Activated CD8-positive, alpha-beta T cell treated with anti-CD3 and anti-CD28 coated beads for 36 hours (primary cell): ENCODE measurements around the gene CLTA. TPM values are rescaled to one million over a fixed set of nuclear protein-coding genes. Genes with fewer than 3 reads are reported as not detected.
"Not testable (repeated sequence)": the region's sequence is repeated elsewhere in the genome, so short reads cannot be mapped to it uniquely, and the experiment has no call there.

Source experiments
- ATAC-seq: fragments of 200-7000 bp; cut with Tn5 transposase; one replicate; pipeline ENCODE4 v1.10.0; 2021; ENCODE audit warnings: mild to moderate bottlenecking, moderate library complexity
- CTCF ChIA-PET: fragments of 350-600 bp; sonication (Branson Sonifier 250); formaldehyde crosslinking; loops from one replicate; lab custom pipeline; 2021; ENCODE audit warnings: antibody characterized with exemption; lab: Charles Lee
- POLR2A ChIA-PET: fragments of 350-600 bp; sonication (Branson Sonifier 250); formaldehyde crosslinking; loops from one replicate; lab custom pipeline; 2021; ENCODE audit warnings: antibody characterized with exemption; lab: Charles Lee
- DNase-seq: peaks from one replicate; pipeline ENCODE4 v3.0.0-alpha.2; 2020
- H3K27ac Mint-ChIP-seq: one replicate; pipeline ENCODE4 v1.8.0; 2021; ENCODE audit warnings: mild to moderate bottlenecking, mixed read lengths
- H3K27me3 Mint-ChIP-seq: one replicate; pipeline ENCODE4 v1.8.0; 2021; ENCODE audit warnings: mixed read lengths
- H3K36me3 Mint-ChIP-seq: one replicate; pipeline ENCODE4 v1.8.0; 2021; ENCODE audit warnings: low read depth, mixed read lengths
- H3K4me1 Mint-ChIP-seq: one replicate; pipeline ENCODE4 v1.8.0; 2021; ENCODE audit warnings: low read depth, mixed read lengths
- H3K4me3 Mint-ChIP-seq: one replicate; pipeline ENCODE4 v1.8.0; 2021; ENCODE audit warnings: mild to moderate bottlenecking, moderate library complexity, mixed read lengths
- H3K9me3 Mint-ChIP-seq: one replicate; pipeline ENCODE4 v1.8.0; 2021; ENCODE audit warnings: mixed read lengths
- intact Hi-C: fragments of 100-400 bp; cut with micrococcal nuclease; formaldehyde crosslinking; loops from one replicate; pipeline ENCODE4 v1.10.0; 2022
- total RNA-seq, 2 experiments: library from RNA; stranded (reverse); gene quantifications; one replicate each; pipeline ENCODE4 v1.2.3, GENCODE V29; 2021
- TF ChIP-seq, protein P1 (sequence below): fragments of 200-600 bp; IDR thresholded peaks from one replicate; pipeline ENCODE4 v1.8.0; 2022; ENCODE audit warnings: antibody characterized with exemption, mild to moderate bottlenecking

Gene CLTA
- total RNA-seq, 2 experiments from 2014 or later = 116 to 119 TPM

DNA sequence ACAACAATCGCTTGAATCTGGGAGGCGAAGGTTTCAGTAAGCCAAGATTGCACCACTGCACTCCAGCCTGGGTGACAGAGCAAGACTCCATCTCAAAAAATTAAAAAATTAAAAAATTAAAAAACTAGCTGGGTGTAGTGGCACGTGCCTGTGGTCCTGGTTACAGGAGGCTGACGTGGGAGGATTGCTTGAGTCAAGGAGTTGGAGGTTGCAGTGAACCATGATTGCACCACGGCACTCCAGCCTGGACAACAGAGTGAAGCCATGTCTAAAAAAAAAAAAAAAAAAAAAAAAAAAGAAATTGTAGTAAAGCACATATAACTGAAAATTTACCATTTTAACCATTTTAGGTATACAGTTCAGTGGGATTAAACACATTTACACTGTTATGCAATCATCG lies 34.6 kb upstream of the CLTA start:
- DNase-seq (no peak), ATAC-seq (no peak)
- CTCF ChIA-PET = interaction anchor here (1.2 to 2.7 kb wide), 2 partner anchors 9 to 54 kb away, joined by 3 to 17 read pairs; no protein-coding TSS in a partner anchor
- Mint-ChIP-seq H3K9me3 (no peaks in the 10 kb centered on the region), H3K4me1 (peaks cover 35% of the 10 kb centered on the region), H3K27me3 (no peaks in the 10 kb centered on the region), H3K27ac (no peak overlapping the region), H3K36me3 (peaks cover 18% of the 10 kb centered on the region), H3K4me3 (no peak overlapping the region)
- POLR2A ChIA-PET = no interaction called here
- intact Hi-C loops = no loop called here
- TF ChIP-seq, protein P1, sequence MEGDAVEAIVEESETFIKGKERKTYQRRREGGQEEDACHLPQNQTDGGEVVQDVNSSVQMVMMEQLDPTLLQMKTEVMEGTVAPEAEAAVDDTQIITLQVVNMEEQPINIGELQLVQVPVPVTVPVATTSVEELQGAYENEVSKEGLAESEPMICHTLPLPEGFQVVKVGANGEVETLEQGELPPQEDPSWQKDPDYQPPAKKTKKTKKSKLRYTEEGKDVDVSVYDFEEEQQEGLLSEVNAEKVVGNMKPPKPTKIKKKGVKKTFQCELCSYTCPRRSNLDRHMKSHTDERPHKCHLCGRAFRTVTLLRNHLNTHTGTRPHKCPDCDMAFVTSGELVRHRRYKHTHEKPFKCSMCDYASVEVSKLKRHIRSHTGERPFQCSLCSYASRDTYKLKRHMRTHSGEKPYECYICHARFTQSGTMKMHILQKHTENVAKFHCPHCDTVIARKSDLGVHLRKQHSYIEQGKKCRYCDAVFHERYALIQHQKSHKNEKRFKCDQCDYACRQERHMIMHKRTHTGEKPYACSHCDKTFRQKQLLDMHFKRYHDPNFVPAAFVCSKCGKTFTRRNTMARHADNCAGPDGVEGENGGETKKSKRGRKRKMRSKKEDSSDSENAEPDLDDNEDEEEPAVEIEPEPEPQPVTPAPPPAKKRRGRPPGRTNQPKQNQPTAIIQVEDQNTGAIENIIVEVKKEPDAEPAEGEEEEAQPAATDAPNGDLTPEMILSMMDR = no peak

DNA sequence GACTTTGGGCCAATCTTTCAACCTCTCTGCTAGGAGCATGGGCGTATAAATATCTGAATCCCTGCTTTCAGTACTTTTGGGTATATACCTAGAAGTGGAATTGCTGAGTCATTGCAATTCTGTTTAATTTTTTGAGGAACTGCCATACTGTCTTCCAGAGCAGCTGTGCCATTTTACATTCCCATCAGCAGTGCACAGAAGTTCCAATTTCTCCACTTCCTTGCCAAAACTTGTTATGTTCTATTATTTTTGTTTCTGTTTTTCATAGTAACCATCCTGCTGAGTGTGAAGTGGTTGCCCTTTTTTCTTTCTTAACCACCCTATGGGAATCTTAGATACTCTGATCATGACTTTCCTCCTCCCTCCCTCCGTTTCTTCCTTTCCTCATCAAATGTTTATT lies 32.6 kb upstream of the CLTA start:
- no peak for DNase-seq
- Mint-ChIP-seq H3K36me3 (peaks cover 14% of the 10 kb centered on the region), H3K4me3 (no peak overlapping the region), H3K9me3 (no peaks in the 10 kb centered on the region), H3K4me1 (peaks cover 17% of the 10 kb centered on the region), H3K27ac (no peak overlapping the region), H3K27me3 (no peaks in the 10 kb centered on the region)
- TF ChIP-seq, protein P1 = no peak
- ChIA-PET CTCF (interaction anchor here (2.3 kb wide), 1 partner anchor 56 kb away, joined by 20 read pairs; no protein-coding TSS in a partner anchor), POLR2A (no interaction called here)
- intact Hi-C loops = no loop called here
- no peak for ATAC-seq

DNA sequence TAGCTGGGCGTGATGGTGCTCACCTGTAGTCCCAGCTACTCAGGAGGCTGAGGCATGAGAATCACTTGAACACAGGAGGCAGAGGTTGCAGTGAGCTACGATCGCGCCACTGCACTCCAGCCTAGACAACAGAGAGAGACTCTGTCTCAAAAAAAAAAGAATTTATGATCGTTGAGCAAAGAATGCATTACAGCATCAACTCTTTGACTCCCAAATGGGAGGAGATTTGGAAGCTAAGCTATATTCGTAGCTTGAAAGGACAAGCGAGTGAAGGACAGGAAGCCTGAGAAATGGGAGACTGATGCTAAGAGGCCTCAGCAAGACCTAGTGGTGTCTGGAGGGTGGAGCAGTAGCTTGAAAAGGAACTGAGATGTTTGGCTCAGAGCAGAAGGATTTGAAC lies 31.8 kb upstream of the CLTA start:
- Mint-ChIP-seq H3K36me3 (peaks cover 12% of the 10 kb centered on the region), H3K27me3 (no peaks in the 10 kb centered on the region), H3K4me1 (peaks cover 13% of the 10 kb centered on the region), H3K4me3 (no peak overlapping the region), H3K27ac (no peak overlapping the region), H3K9me3 (no peaks in the 10 kb centered on the region)
- TF ChIP-seq, protein P1 = no peak
- POLR2A ChIA-PET = interaction anchor here (0.7 kb wide), 1 partner anchor 15 kb away, joined by 3 read pairs; no protein-coding TSS in a partner anchor
- intact Hi-C loops = no loop called here
- CTCF ChIA-PET = interaction anchor here (1.2 to 2.3 kb wide), 2 partner anchors 54 to 56 kb away, joined by 3 to 20 read pairs; no protein-coding TSS in a partner anchor
- no peak for ATAC-seq
- no peak for DNase-seq

DNA sequence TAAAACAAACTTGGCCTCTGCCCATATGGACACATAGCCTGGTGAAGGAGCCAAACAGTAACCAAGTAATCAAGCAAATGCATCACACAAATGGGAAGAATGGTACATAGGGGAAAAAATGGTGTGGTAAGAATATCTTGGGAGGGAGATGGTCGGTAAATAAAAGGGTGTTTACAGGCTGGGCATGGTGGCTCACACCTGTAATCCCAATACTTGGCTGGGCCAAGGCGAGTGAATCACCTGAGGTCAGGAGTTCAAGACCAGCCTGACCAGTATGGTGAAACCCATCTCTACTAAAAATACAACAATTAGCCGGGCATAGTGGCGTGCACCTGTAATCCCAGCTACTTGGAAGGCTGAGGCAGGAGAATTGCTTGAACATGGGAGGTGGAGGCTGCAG lies 31.2 kb upstream of the CLTA start:
- ATAC-seq, H3K27ac Mint-ChIP-seq, intact Hi-C loops, H3K27me3 Mint-ChIP-seq, H3K4me1 Mint-ChIP-seq, H3K9me3 Mint-ChIP-seq, H3K4me3 Mint-ChIP-seq, DNase-seq: not testable (repeated sequence)
- CTCF ChIA-PET = interaction anchor here (1.2 to 2.3 kb wide), 2 partner anchors 55 to 57 kb away, joined by 3 to 20 read pairs; no protein-coding TSS in a partner anchor
- H3K36me3 Mint-ChIP-seq = peaks cover 10% of the 10 kb centered on the region
- POLR2A ChIA-PET = interaction anchor here (0.7 to 0.9 kb wide), 2 partner anchors 10 to 14 kb away, joined by 3 read pairs; no protein-coding TSS in a partner anchor

DNA sequence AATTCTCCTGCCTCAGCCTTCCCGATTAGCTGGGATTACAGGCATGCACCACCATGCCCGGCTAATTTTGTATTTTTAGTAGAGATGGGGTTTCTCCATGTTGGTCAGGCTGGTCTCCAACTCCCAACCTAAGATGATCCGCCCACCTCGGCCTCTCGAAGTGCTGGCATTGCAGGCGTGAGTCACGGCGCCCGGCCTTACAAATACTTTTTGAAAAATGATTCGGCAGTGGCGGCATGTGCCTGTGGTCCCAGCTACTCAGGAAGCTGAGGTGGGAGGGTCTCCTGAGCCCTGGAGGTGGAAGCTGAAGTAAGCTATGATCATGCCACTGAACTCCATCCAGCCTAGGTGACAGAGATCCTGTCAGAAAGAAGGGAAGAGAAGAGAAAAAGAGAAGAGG lies 30.6 kb upstream of the CLTA start:
- intact Hi-C loops, ATAC-seq, H3K4me3 Mint-ChIP-seq, DNase-seq, H3K4me1 Mint-ChIP-seq, H3K27me3 Mint-ChIP-seq, H3K27ac Mint-ChIP-seq, H3K9me3 Mint-ChIP-seq: not testable (repeated sequence)
- CTCF ChIA-PET = interaction anchor here (0.7 to 2.3 kb wide), 2 partner anchors 58 to 75 kb away, joined by 3 to 20 read pairs; no protein-coding TSS in a partner anchor
- POLR2A ChIA-PET = interaction anchor here (0.9 kb wide), 1 partner anchor 10 kb away, joined by 3 read pairs; no protein-coding TSS in a partner anchor
- H3K36me3 Mint-ChIP-seq = peaks cover 10% of the 10 kb centered on the region

DNA sequence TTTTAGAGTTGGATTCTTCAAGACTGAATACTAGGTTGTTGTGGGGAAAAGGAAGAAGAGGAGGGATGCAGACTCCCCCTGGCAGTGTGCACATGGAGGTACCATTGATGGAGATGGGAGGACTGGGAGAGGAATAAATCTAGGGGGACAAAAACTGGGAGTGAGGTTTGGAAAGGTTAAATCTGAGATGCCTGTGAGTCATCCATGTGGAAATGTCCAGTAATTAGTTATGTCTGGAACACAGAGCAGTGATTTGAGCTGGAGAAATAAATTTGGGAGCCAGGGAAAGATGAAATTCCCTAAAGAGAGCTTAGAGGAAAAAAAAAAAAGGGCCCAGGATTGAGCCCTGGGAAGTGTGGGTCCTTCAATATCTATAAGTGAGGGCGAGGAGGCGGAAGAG lies 29.5 kb upstream of the CLTA start:
- Mint-ChIP-seq H3K36me3 (peaks cover 10% of the 10 kb centered on the region), H3K4me3 (no peak overlapping the region), H3K9me3 (no peaks in the 10 kb centered on the region), H3K27ac (no peak overlapping the region), H3K27me3 (no peaks in the 10 kb centered on the region), H3K4me1 (peaks cover 8% of the 10 kb centered on the region)
- intact Hi-C loops = no loop called here
- DNase-seq = no peak
- ATAC-seq = no peak
- POLR2A ChIA-PET = no interaction called here
- CTCF ChIA-PET = interaction anchor here (10.1 kb wide), 1 partner anchor 59 kb away, joined by 330 read pairs; no protein-coding TSS in a partner anchor
- TF ChIP-seq, protein P1 = no peak
